Amniotic epithelial cell (primary cell): Measurements from ENCODE around the gene RPA1.

Source experiments
- DNase-seq: peaks from one replicate; pipeline ENCODE4 v3.0.0-alpha.2; 2010; ENCODE audit warnings: low read depth

The RPA1 gene

GRCh38 chr17:1908699-1909309 is 79.0 kb downstream of the RPA1 start:
- DNase-seq = peak; percentile 70

GRCh38 chr17:1909985-1910384 is 80.2 kb downstream of the RPA1 start:
- no peak for DNase-seq

GRCh38 chr17:1912146-1912545 is 82.3 kb downstream of the RPA1 start:
- no peak for DNase-seq

GRCh38 chr17:1913702-1914101 is 83.9 kb downstream of the RPA1 start:
- DNase-seq = no peak

GRCh38 chr17:1914661-1915083 is 84.9 kb downstream of the RPA1 start:
- DNase-seq = no peak

- no peak for DNase-seq
Measured at GRCh38 chr17:1915889-1916288, 86.1 kb downstream of the RPA1 start.

- DNase-seq = no peak
Measured at GRCh38 chr17:1916316-1916715, 86.5 kb downstream of the RPA1 start.

GRCh38 chr17:1916963-1917715 is 87.3 kb downstream of the RPA1 start:
- DNase-seq = no peak

GRCh38 chr17:1918346-1919162 is 88.7 kb downstream of the RPA1 start:
- no peak for DNase-seq

GRCh38 chr17:1919201-1919600 is 89.4 kb downstream of the RPA1 start:
- DNase-seq = no peak

GRCh38 chr17:1920948-1921351 is 91.1 kb downstream of the RPA1 start:
- DNase-seq = no peak

- no peak for DNase-seq
Measured at GRCh38 chr17:1928976-1929375, 99.2 kb downstream of the RPA1 start.

GRCh38 chr17:1930337-1930645 is 100.5 kb downstream of the RPA1 start:
- DNase-seq = no peak

- DNase-seq = peak; percentile 33
Measured at GRCh38 chr17:1931844-1932579, 102.2 kb downstream of the RPA1 start.

- no peak for DNase-seq
Measured at GRCh38 chr17:1933875-1934715, 104.3 kb downstream of the RPA1 start.

GRCh38 chr17:1934901-1935300 is 105.1 kb downstream of the RPA1 start:
- no peak for DNase-seq

GRCh38 chr17:1936766-1937165 is 107.0 kb downstream of the RPA1 start:
- no peak for DNase-seq

- DNase-seq = no peak
Measured at GRCh38 chr17:1937461-1937860, 107.7 kb downstream of the RPA1 start.

- no peak for DNase-seq
Measured at GRCh38 chr17:1939981-1940809, 110.4 kb downstream of the RPA1 start.

GRCh38 chr17:1940810-1941185 is 111.0 kb downstream of the RPA1 start:
- no peak for DNase-seq
